ENCODE data around the gene KIAA1614.

The KIAA1614 gene

GRCh38 chr1:180888870-180889269 is 23.8 kb upstream of the KIAA1614 start:
- TF ChIP-seq FOXP2 (optimal IDR thresholded peaks at IDR 0.05; ENCODE audit: control extremely low read depth, extremely low read length, insufficient read depth) = no peak
- no peak for TF ChIP-seq EZH2 (IDR thresholded peaks at IDR 0.05)
- TF ChIP-seq POLR2AphosphoS5 (IDR thresholded peaks at IDR 0.05; ENCODE audit: borderline replicate concordance, low read depth, low read length) = no peak
- DNase-seq (ENCODE audit: low read depth, low spot score) = no peak
- Histone ChIP-seq H3K9ac (ENCODE audit: insufficient read length) (no peak overlapping the region), H3K9me3 (ENCODE audit: low read depth, low read length) (no peaks in the 10 kb centered on the region), H3K36me3 (ENCODE audit: insufficient read depth, low read length) (no peaks in the 10 kb centered on the region), H3K4me3 (no peak overlapping the region), H3K27ac (no peak overlapping the region)

GRCh38 chr1:180889325-180889724 is 23.4 kb upstream of the KIAA1614 start:
- no peak for DNase-seq (ENCODE audit: low read depth, low spot score)
- Histone ChIP-seq H3K9me3 (ENCODE audit: low read depth, low read length) (no peaks in the 10 kb centered on the region), H3K9ac (ENCODE audit: insufficient read length) (no peak overlapping the region), H3K36me3 (ENCODE audit: insufficient read depth, low read length) (no peaks in the 10 kb centered on the region), H3K27ac (no peak overlapping the region), H3K4me3 (no peak overlapping the region)
- no peak for TF ChIP-seq FOXP2 (optimal IDR thresholded peaks at IDR 0.05; ENCODE audit: control extremely low read depth, extremely low read length, insufficient read depth)
- no peak for TF ChIP-seq EZH2 (IDR thresholded peaks at IDR 0.05)
- no peak for TF ChIP-seq POLR2AphosphoS5 (IDR thresholded peaks at IDR 0.05; ENCODE audit: borderline replicate concordance, low read depth, low read length)

- no peak overlapping the region for H3K4me3 ChIP-seq
- H3K36me3 ChIP-seq (ENCODE audit: insufficient read depth, low read length) = no peaks in the 10 kb centered on the region
- H3K9ac ChIP-seq (ENCODE audit: insufficient read length) = no peak overlapping the region
- H3K9me3 ChIP-seq (ENCODE audit: low read depth, low read length) = no peaks in the 10 kb centered on the region
- DNase-seq (ENCODE audit: low read depth, low spot score) = no peak
- TF ChIP-seq FOXP2 (optimal IDR thresholded peaks at IDR 0.05; ENCODE audit: control extremely low read depth, extremely low read length, insufficient read depth) (no peak), EZH2 (IDR thresholded peaks at IDR 0.05) (no peak), POLR2AphosphoS5 (IDR thresholded peaks at IDR 0.05; ENCODE audit: borderline replicate concordance, low read depth, low read length) (no peak)
- H3K27ac ChIP-seq = no peak overlapping the region
Measured at GRCh38 chr1:180892272-180892671, 20.4 kb upstream of the KIAA1614 start.

GRCh38 chr1:180892675-180893074 is 20.0 kb upstream of the KIAA1614 start:
- TF ChIP-seq POLR2AphosphoS5 (IDR thresholded peaks at IDR 0.05; ENCODE audit: borderline replicate concordance, low read depth, low read length) (no peak), FOXP2 (optimal IDR thresholded peaks at IDR 0.05; ENCODE audit: control extremely low read depth, extremely low read length, insufficient read depth) (no peak), EZH2 (IDR thresholded peaks at IDR 0.05) (no peak)
- Histone ChIP-seq H3K9me3 (ENCODE audit: low read depth, low read length) (no peaks in the 10 kb centered on the region), H3K36me3 (ENCODE audit: insufficient read depth, low read length) (no peaks in the 10 kb centered on the region), H3K9ac (ENCODE audit: insufficient read length) (no peak overlapping the region), H3K27ac (no peak overlapping the region), H3K4me3 (no peak overlapping the region)
- no peak for DNase-seq (ENCODE audit: low read depth, low spot score)

GRCh38 chr1:180893614-180894013 is 19.1 kb upstream of the KIAA1614 start:
- no peak overlapping the region for H3K4me3 ChIP-seq
- TF ChIP-seq FOXP2 (optimal IDR thresholded peaks at IDR 0.05; ENCODE audit: control extremely low read depth, extremely low read length, insufficient read depth) = no peak
- TF ChIP-seq POLR2AphosphoS5 (IDR thresholded peaks at IDR 0.05; ENCODE audit: borderline replicate concordance, low read depth, low read length) = no peak
- TF ChIP-seq EZH2 (IDR thresholded peaks at IDR 0.05) = no peak
- no peaks in the 10 kb centered on the region for H3K36me3 ChIP-seq (ENCODE audit: insufficient read depth, low read length)
- no peak overlapping the region for H3K27ac ChIP-seq
- no peaks in the 10 kb centered on the region for H3K9me3 ChIP-seq (ENCODE audit: low read depth, low read length)
- no peak overlapping the region for H3K9ac ChIP-seq (ENCODE audit: insufficient read length)
- peak; percentile 1 for DNase-seq (ENCODE audit: low read depth, low spot score)

- H3K9me3 ChIP-seq (ENCODE audit: low read depth, low read length) = no peaks in the 10 kb centered on the region
- TF ChIP-seq EZH2 (IDR thresholded peaks at IDR 0.05) (no peak), POLR2AphosphoS5 (IDR thresholded peaks at IDR 0.05; ENCODE audit: borderline replicate concordance, low read depth, low read length) (no peak), FOXP2 (optimal IDR thresholded peaks at IDR 0.05; ENCODE audit: control extremely low read depth, extremely low read length, insufficient read depth) (no peak)
- H3K4me3 ChIP-seq = no peak overlapping the region
- H3K27ac ChIP-seq = no peak overlapping the region
- H3K9ac ChIP-seq (ENCODE audit: insufficient read length) = no peak overlapping the region
- no peaks in the 10 kb centered on the region for H3K36me3 ChIP-seq (ENCODE audit: insufficient read depth, low read length)
- no peak for DNase-seq (ENCODE audit: low read depth, low spot score)
Measured at GRCh38 chr1:180896161-180896560, 16.5 kb upstream of the KIAA1614 start.

GRCh38 chr1:180898441-180899219 is 14.1 kb upstream of the KIAA1614 start:
- H3K9ac ChIP-seq (ENCODE audit: insufficient read length) = no peak overlapping the region
- TF ChIP-seq FOXP2 (optimal IDR thresholded peaks at IDR 0.05; ENCODE audit: control extremely low read depth, extremely low read length, insufficient read depth) (no peak), EZH2 (IDR thresholded peaks at IDR 0.05) (no peak), POLR2AphosphoS5 (IDR thresholded peaks at IDR 0.05; ENCODE audit: borderline replicate concordance, low read depth, low read length) (no peak)
- DNase-seq (ENCODE audit: low read depth, low spot score) = no peak

GRCh38 chr1:180899262-180899661 is 13.4 kb upstream of the KIAA1614 start:
- TF ChIP-seq POLR2AphosphoS5 (IDR thresholded peaks at IDR 0.05; ENCODE audit: borderline replicate concordance, low read depth, low read length) (no peak), FOXP2 (optimal IDR thresholded peaks at IDR 0.05; ENCODE audit: control extremely low read depth, extremely low read length, insufficient read depth) (no peak), EZH2 (IDR thresholded peaks at IDR 0.05) (no peak)
- H3K36me3 ChIP-seq (ENCODE audit: insufficient read depth, low read length) = no peaks in the 10 kb centered on the region
- no peak overlapping the region for H3K9ac ChIP-seq (ENCODE audit: insufficient read length)
- H3K4me3 ChIP-seq = no peak overlapping the region
- DNase-seq (ENCODE audit: low read depth, low spot score) = no peak
- no peaks in the 10 kb centered on the region for H3K9me3 ChIP-seq (ENCODE audit: low read depth, low read length)
- no peak overlapping the region for H3K27ac ChIP-seq

More at GRCh38 chr1:180898441-180899219, 14.1 kb upstream of the KIAA1614 start:
- H3K27ac ChIP-seq = no peak overlapping the region
- no peak overlapping the region for H3K4me3 ChIP-seq
- H3K9me3 ChIP-seq (ENCODE audit: low read depth, low read length) = no peaks in the 10 kb centered on the region
- H3K36me3 ChIP-seq (ENCODE audit: insufficient read depth, low read length) = no peaks in the 10 kb centered on the region
